GM12878 (cell line): Measurements from ENCODE around the gene CIRBP. TPM values are rescaled to one million over a fixed set of nuclear protein-coding genes. Genes with fewer than 3 reads are reported as not detected.

Experiments used
- CUX1 ChIP-seq: IDR thresholded peaks from 2 replicates; pipeline ENCODE4 v1.6.1; 2012; ENCODE audit warnings: improper control_type of control experiment, low read depth, low read length; ENCODE audit not compliant: insufficient replicate concordance
- E2F8 ChIP-seq: fragments of 450-650 bp; IDR thresholded peaks from 2 replicates; pipeline ENCODE4 v1.6.1; 2018; ENCODE audit warnings: mild to moderate bottlenecking, low read depth, moderate library complexity; ENCODE audit not compliant: partially characterized antibody
- EGR1 ChIP-seq, 2 experiments: IDR thresholded peaks; 1 replicate in 1 of 2; 2 replicates in 1 of 2; pipeline ENCODE4 v1.6.1; 2011 to 2012; ENCODE audit warnings: low read depth in 2 of 2, low read length in 2 of 2, borderline replicate concordance in 1 of 2, mild to moderate bottlenecking in 1 of 2, moderate library complexity in 1 of 2
- HCFC1 ChIP-seq: fragments of 150-350 bp; IDR thresholded peaks from 2 replicates; pipeline ENCODE4 v1.6.1; 2014; ENCODE audit warnings: low read length
- HSF1 ChIP-seq: fragments of 150-350 bp; IDR thresholded peaks from 2 replicates; pipeline ENCODE4 v1.6.1; 2014; ENCODE audit warnings: mild to moderate bottlenecking, low read depth, low read length
- KDM1A ChIP-seq: fragments of 200-600 bp; sonication (generic); IDR thresholded peaks from 2 replicates; pipeline ENCODE4 v1.6.1; 2016; ENCODE audit warnings: borderline replicate concordance
- LARP7 ChIP-seq: fragments of 450-650 bp; IDR thresholded peaks from 2 replicates; pipeline ENCODE4 v1.6.1; 2017; ENCODE audit warnings: mild to moderate bottlenecking
- PAX8 ChIP-seq: fragments of 450-650 bp; IDR thresholded peaks from 2 replicates; pipeline ENCODE4 v1.6.1; 2017; ENCODE audit warnings: mild to moderate bottlenecking, moderate library complexity
- POU2F2 ChIP-seq: IDR thresholded peaks from 3 replicates; pipeline ENCODE4 v1.6.1; 2011; ENCODE audit warnings: low read depth, mild to moderate bottlenecking, low read length, borderline replicate concordance
- RCOR1 ChIP-seq: conservative IDR thresholded peaks from 2 replicates; pipeline ENCODE4 v1.6.1; 2012; ENCODE audit warnings: low read depth, low read length, improper control_type of control experiment
- SIN3A ChIP-seq: IDR thresholded peaks from 2 replicates; pipeline ENCODE4 v1.6.1; 2012; ENCODE audit warnings: low read depth, low read length, improper control_type of control experiment
- SREBF1 ChIP-seq: IDR thresholded peaks from 2 replicates; pipeline ENCODE4 v1.6.1; 2012; ENCODE audit warnings: mild to moderate bottlenecking, low read length
- SUPT20H ChIP-seq: IDR thresholded peaks from 2 replicates; pipeline ENCODE4 v1.6.1; 2011; ENCODE audit warnings: low read depth, mild to moderate bottlenecking, low read length, moderate library complexity, borderline replicate concordance; ENCODE audit not compliant: control insufficient read depth
- YBX1 ChIP-seq: fragments of 450-650 bp; IDR thresholded peaks from 2 replicates; pipeline ENCODE4 v1.6.1; 2016; ENCODE audit warnings: antibody characterized with exemption
- ZNF592 ChIP-seq: fragments of 450-650 bp; IDR thresholded peaks from 2 replicates; pipeline ENCODE4 v1.6.1; 2017; ENCODE audit warnings: mild to moderate bottlenecking, moderate library complexity
- ZZZ3 ChIP-seq: IDR thresholded peaks from 2 replicates; pipeline ENCODE4 v1.6.1; 2011; ENCODE audit warnings: low read depth; ENCODE audit not compliant: control insufficient read depth, insufficient read length
- polyA plus RNA-seq, 11 experiments: library from polyadenylated mRNA; depleted of rRNA in 4 of 11; unstranded in 6 of 11; stranded (reverse) in 5 of 11; fragments of >200 nt; fragmentation: Nextera tagmentation in 4 of 11; fragmentation: Illumina TruSeq in 1 of 11; extraction: Ambion mirVana in 4 of 11; extraction: Trizol in 1 of 11; gene quantifications; 1 replicate in 1 of 11; 2 replicates in 10 of 11; pipeline versions ENCODE4 v1.2.1 to v1.2.3, GENCODE V29; 2011 to 2016; ENCODE audit warnings: inconsistent platforms in 2 of 11, missing spikeins in 2 of 11, low read depth in 1 of 11
- total RNA-seq, 4 experiments: library from RNA; depleted of rRNA in 3 of 4; stranded (reverse); fragments of >200 nt in 3 of 4; fragmentation: Illumina TruSeq in 1 of 4; extraction: Trizol in 1 of 4; gene quantifications; 2 replicates each; pipeline versions ENCODE4 v1.2.1 to v1.2.3, GENCODE V29; 2013 to 2021

The CIRBP gene
- total and polyA plus RNA-seq, 10 of the 15 experiments (the other 5 are each of a cell fraction or from before 2014, with no cell fraction given) = 27.6 to 335 (median 229) TPM

- no peak for TF ChIP-seq SUPT20H
- no peak for TF ChIP-seq ZZZ3
- peak; percentile 48 for TF ChIP-seq E2F8
- TF ChIP-seq CUX1 = no peak
- no peak for TF ChIP-seq SIN3A
- no peak for TF ChIP-seq PAX8
- peak; percentile 18; the same call in 2 of the 3 replicates for TF ChIP-seq POU2F2
- TF ChIP-seq EGR1 (IDR thresholded peaks at IDR 0.05; ENCODE audit: borderline replicate concordance in 1 of 2, low read depth in 2 of 2, low read length in 2 of 2) = peak in 1 of 2 experiments; percentile 76; a peak in 2 of 3 replicates
- TF ChIP-seq YBX1 = no peak
- TF ChIP-seq HSF1 = no peak
- TF ChIP-seq KDM1A = no peak
- TF ChIP-seq LARP7 = peak; percentile 98
- no peak for TF ChIP-seq RCOR1
- no peak for TF ChIP-seq SREBF1
- 0 out of 2 replicates have a peak, but pooled peaks have one; percentile 29 for TF ChIP-seq ZNF592
- TF ChIP-seq HCFC1 = peak; percentile 45; the same call in 1 of the 2 replicates
Measured at GRCh38 chr19:1269478-1270212, 513 bp downstream of the CIRBP start (continued).
